HepG2 (cell line): ENCODE data around the gene P3H3. TPM values are rescaled to one million over a fixed set of nuclear protein-coding genes. Genes with fewer than 3 reads are reported as not detected.

Source experiments
- ATAC-seq: fragments of 200-7000 bp; cut with Tn5 transposase; 3 replicates; pipeline ENCODE4 v1.9.1; 2020; ENCODE audit warnings: mild to moderate bottlenecking, moderate library complexity
- BruUV-seq: library from RNA; stranded (reverse); fragments of 400-500 nt; replicated peaks from 2 replicates; lab custom pipeline; 2021; lab: Mats Ljungman, UMichigan
- CTCF ChIA-PET: fragments of 300-600 bp; formaldehyde crosslinking; extraction: SDS; loops from one replicate; lab custom pipeline; 2021; ENCODE audit warnings: low total read pairs, inconsistent platforms, low intra/inter-chr PET ratio; lab: Yijun Ruan, JAX
- POLR2A ChIA-PET: fragments of 350-600 bp; sonication (Branson Sonifier 250); formaldehyde crosslinking; loops from one replicate; lab custom pipeline; 2020; ENCODE audit warnings: antibody characterized with exemption, inconsistent platforms; lab: Yijun Ruan, JAX
- DNase-seq: peaks from one replicate; pipeline ENCODE4 v3.0.0-alpha.2; 2015; ENCODE audit warnings: low spot score
- FAIRE-seq: peaks from 3 replicates; lab custom pipeline; 2011; peaks lifted over from hg19 to GRCh38; lab: Jason Lieb, UNC
- H2AFZ ChIP-seq: one replicate; pipeline ENCODE4 v1.6.1; 2011; ENCODE audit warnings: low read length, inconsistent platforms
- H3K27ac ChIP-seq: fragments of 300-600 bp; 3 replicates; pipeline ENCODE4 v1.8.0; 2011; ENCODE audit warnings: mixed run types, mild to moderate bottlenecking, mixed read lengths, low read length, inconsistent platforms; ENCODE audit not compliant: insufficient read depth; ENCODE audit errors: extremely low read length
- H3K27me3 ChIP-seq, 2 experiments: fragments of 200-600 bp in 1 of 2; 2 replicates in 1 of 2; 3 replicates in 1 of 2; pipeline versions ENCODE4 v1.6.0 to v1.8.0; 2011; ENCODE audit warnings: low read length in 2 of 2, mild to moderate bottlenecking in 2 of 2, moderate library complexity in 2 of 2, inconsistent platforms in 1 of 2; ENCODE audit not compliant: insufficient read depth in 2 of 2, control insufficient read depth in 1 of 2
- H3K36me3 ChIP-seq, 2 experiments: fragments of 200-600 bp in 1 of 2; replicated peaks in 1 of 2; 2 replicates in 1 of 2; 3 replicates in 1 of 2; pipeline versions ENCODE4 v1.5.1 to v1.8.0; 2011; ENCODE audit warnings: low read length in 2 of 2, inconsistent platforms in 1 of 2; ENCODE audit not compliant: insufficient read depth in 2 of 2, control insufficient read depth in 1 of 2
- H3K4me1 ChIP-seq: 2 replicates; pipeline ENCODE4 v1.5.1; 2012; ENCODE audit warnings: low read length, inconsistent platforms; ENCODE audit not compliant: insufficient read depth
- H3K4me2 ChIP-seq: 2 replicates; pipeline ENCODE4 v1.6.0; 2011; ENCODE audit warnings: low read depth, low read length, inconsistent platforms
- H3K4me3 ChIP-seq, 3 experiments: fragments of 200-600 bp in 1 of 3; sonication (generic), shearing (Covaris generic) in 1 of 3; replicated peaks in 1 of 3; 2 replicates each; pipeline ENCODE4 v1.5.1; 2011 to 2016; ENCODE audit warnings: low read length in 3 of 3, inconsistent platforms in 2 of 3, low read depth in 2 of 3, mild to moderate bottlenecking in 2 of 3, control low read depth in 1 of 3, mixed read lengths in 1 of 3; ENCODE audit not compliant: insufficient read depth in 1 of 3
- H3K79me2 ChIP-seq: one replicate; pipeline ENCODE4 v1.6.1; 2011; ENCODE audit warnings: low read length, inconsistent platforms; ENCODE audit not compliant: insufficient read depth
- H3K9ac ChIP-seq: 2 replicates; pipeline ENCODE4 v1.6.0; 2011; ENCODE audit warnings: mild to moderate bottlenecking, low read depth, low read length, inconsistent platforms; ENCODE audit not compliant: insufficient read depth
- H3K9me3 ChIP-seq: 2 replicates; pipeline ENCODE4 v1.5.1; 2012; ENCODE audit warnings: mild to moderate bottlenecking, low read length
- H4K20me1 ChIP-seq: 2 replicates; pipeline ENCODE4 v1.6.0; 2011; ENCODE audit warnings: inconsistent platforms, mild to moderate bottlenecking, low read length, moderate library complexity; ENCODE audit not compliant: insufficient read depth
- AGO2 ChIP-seq: fragments of 200-400 bp; formaldehyde crosslinking; optimal IDR thresholded peaks from 2 replicates; pipeline ENCODE3; 2017; ENCODE audit warnings: mild to moderate bottlenecking, low read depth, low read length, moderate library complexity
- CCAR2 ChIP-seq: fragments of 200-400 bp; formaldehyde crosslinking; optimal IDR thresholded peaks from 2 replicates; pipeline ENCODE3; 2018; ENCODE audit warnings: low read depth, mild to moderate bottlenecking, low read length, moderate library complexity
- DNMT3B ChIP-seq: conservative IDR thresholded peaks from 2 replicates; pipeline ENCODE4 v1.6.1; 2016; ENCODE audit warnings: missing biosample characterization, control low read depth
- ETV5 ChIP-seq: IDR thresholded peaks from 2 replicates; pipeline ENCODE4 v1.6.1; 2018; ENCODE audit warnings: missing biosample characterization, missing genetic modification reagents, inconsistent platforms, borderline replicate concordance
- NR2F1 ChIP-seq, 2 experiments: fragments of 450-650 bp in 1 of 2; formaldehyde crosslinking in 1 of 2; IDR thresholded peaks; 2 replicates each; pipeline versions ENCODE4 v1.5.0 to v1.6.1; 2016 to 2020; ENCODE audit warnings: mild to moderate bottlenecking in 1 of 2, missing compliant biosample characterization in 1 of 2, missing genetic modification reagents in 1 of 2, moderate library complexity in 1 of 2
- POLR2A ChIP-seq, 2 experiments: IDR thresholded peaks; 2 replicates each; pipeline ENCODE4 v1.6.1; 2011; ENCODE audit warnings: low read depth in 2 of 2, low read length in 2 of 2, mild to moderate bottlenecking in 1 of 2, moderate library complexity in 1 of 2; ENCODE audit not compliant: insufficient read depth in 1 of 2
- RBM22 ChIP-seq: fragments of 200-400 bp; formaldehyde crosslinking; optimal IDR thresholded peaks from 2 replicates; pipeline ENCODE3; 2017; ENCODE audit warnings: mild to moderate bottlenecking, low read length, moderate library complexity
- ZNF142 ChIP-seq: sonication (generic); formaldehyde crosslinking; IDR thresholded peaks from 2 replicates; pipeline ENCODE4 v1.4.0; 2020; ENCODE audit warnings: missing genetic modification reagents
- ZNF232 ChIP-seq: sonication (generic); formaldehyde crosslinking; IDR thresholded peaks from 2 replicates; pipeline ENCODE4 v1.4.0; 2020; ENCODE audit warnings: missing genetic modification reagents, borderline replicate concordance
- ZNF468 ChIP-seq: sonication (generic); formaldehyde crosslinking; IDR thresholded peaks from 2 replicates; pipeline ENCODE4 v1.8.0; 2022; ENCODE audit warnings: mild to moderate bottlenecking, moderate library complexity, missing genetic modification reagents
- ZNF850 ChIP-seq: sonication (generic); formaldehyde crosslinking; conservative IDR thresholded peaks from 2 replicates; pipeline ENCODE4 v1.9.0; 2021; ENCODE audit warnings: mild to moderate bottlenecking, missing genetic modification reagents
- WGBS: methylation state at CpG from one replicate; pipeline ENCODE4 v1.1.6; 2017; ENCODE audit warnings: low lambda C conversion rate; 5-methylcytosine and 5-hydroxymethylcytosine counted together
- in situ Hi-C: cut with HindIII; loops from 2 replicates; pipeline ENCODE4 v1.10.0; 2017; ENCODE audit warnings: low pct_unique_long_range_greater_than_20kb; ENCODE audit not compliant: extremely low pct_ligation_motif_present
- intact Hi-C: fragments of 100-400 bp; cut with micrococcal nuclease; formaldehyde crosslinking; loops from one replicate; pipeline ENCODE4 v1.10.0; 2022; ENCODE audit not compliant: unreplicated experiment
- polyA plus RNA-seq, 8 experiments: library from polyadenylated mRNA; depleted of rRNA in 3 of 8; stranded (reverse) in 7 of 8; unstranded in 1 of 8; fragments of >200 nt; fragmentation: Illumina TruSeq in 4 of 8; extraction: Trizol in 4 of 8; gene quantifications; 2 replicates each; pipeline versions ENCODE4 v1.2.1 to v1.2.3, GENCODE V29; 2011 to 2016; ENCODE audit warnings: low read depth in 4 of 8, missing spikeins in 1 of 8, mixed read lengths in 1 of 8; ENCODE audit not compliant: insufficient read depth in 1 of 8
- total RNA-seq, 5 experiments: library from RNA; depleted of rRNA; stranded (reverse); fragments of >200 nt; fragmentation: Illumina TruSeq; extraction: Trizol; gene quantifications; 2 replicates each; pipeline ENCODE4 v1.2.3, GENCODE V29; 2016; ENCODE audit warnings: low read depth in 1 of 5

P3H3 gene
- total and polyA plus RNA-seq, 2 of the 13 experiments (the other 11 are each of a cell fraction or from before 2014, with no cell fraction given) = 20.1 to 20.5 TPM

GRCh38 chr12:6820166-6820565 is 8.0 kb upstream of the P3H3 start:
- WGBS = 70% methylated on average over 2 of the region's 5 CpGs
- Histone ChIP-seq H3K27ac (no peak overlapping the region), H3K9ac (no peak overlapping the region), H3K4me2 (no peak overlapping the region), H4K20me1 (no peaks in the 10 kb centered on the region), H3K27me3 (peaks cover 7 to 34% of the 10 kb centered on the region in 2 experiments; a peak in 4 of 5 replicates), H3K36me3 (no peaks in the 10 kb centered on the region), H3K9me3 (no peaks in the 10 kb centered on the region), H3K4me3 (no peak overlapping the region), H3K4me1 (peaks cover 42% of the 10 kb centered on the region), H3K79me2 (no peaks in the 10 kb centered on the region), H2AFZ (no peak overlapping the region)
- FAIRE-seq (no peak), DNase-seq (no peak), ATAC-seq (peak; percentile 3; the same call in 2 of the 3 replicates)
- ChIA-PET POLR2A (no interaction called here), CTCF (no interaction called here)
- intact Hi-C loops = loop anchor here (10.0 kb wide), 1 partner anchor 205 kb away; no protein-coding TSS in a partner anchor
- in situ Hi-C loops = no loop called here
- peak in 1 of 2 experiments; percentile 27; a peak in 1 of 4 replicates for TF ChIP-seq POLR2A (IDR thresholded peaks at IDR 0.05; ENCODE audit: insufficient read depth in 1 of 2, low read depth in 2 of 2, low read length in 2 of 2)
- TF ChIP-seq AGO2 = no peak
- no TSS peak for BruUV-seq

- WGBS = 6% methylated on average over 23 of the region's 28 CpGs
- Histone ChIP-seq H3K9ac (peak within 1 kb of the TSS; percentile 31; the same call in 1 of the 2 replicates), H3K4me3 (peak within 1 kb of the TSS in 2 of 3 experiments; percentile 45 to 60; a peak in 3 of 6 replicates), H2AFZ (no peak within 1 kb of the TSS), H3K9me3 (no peaks in the 10 kb centered on the region), H3K36me3 (no peaks in the 10 kb centered on the region), H4K20me1 (no peaks in the 10 kb centered on the region), H3K79me2 (no peaks in the 10 kb centered on the region), H3K4me2 (peak within 1 kb of the TSS; percentile 72), H3K27ac (no peak within 1 kb of the TSS), H3K4me1 (peaks cover 42% of the 10 kb centered on the region), H3K27me3 (peaks cover 5 to 29% of the 10 kb centered on the region in 2 experiments; a peak in 4 of 5 replicates)
- CTCF ChIA-PET = no interaction called here
- peak; percentile 32 for ATAC-seq
- in situ Hi-C loops = no loop called here
- DNase-seq = no peak
- no peak for FAIRE-seq
- BruUV-seq = no TSS peak
- intact Hi-C loops = loop anchor here (10.0 kb wide), 1 partner anchor 207 kb away; no protein-coding TSS in a partner anchor
- POLR2A ChIA-PET = interaction anchor here (0.8 to 2.0 kb wide), 3 partner anchors 8 to 69 kb away, joined by 3 to 13 read pairs (median 4); partner anchors contain the start of gene MLF2
- TF ChIP-seq CCAR2 = no peak
- TF ChIP-seq ZNF142 (CRISPR knock-in tag) = no peak
- TF ChIP-seq DNMT3B (CRISPR knock-in tag) = no peak
- TF ChIP-seq RBM22 = peak; percentile 83
- no peak for TF ChIP-seq ZNF468 (CRISPR knock-in tag)
- TF ChIP-seq ZNF850 (CRISPR knock-in tag) = no peak
- no peak for TF ChIP-seq NR2F1 (CRISPR knock-in tag; IDR thresholded peaks at IDR 0.05)
- no peak for TF ChIP-seq ZNF232 (CRISPR knock-in tag)
- no peak for TF ChIP-seq ETV5
Measured at GRCh38 chr12:6821591-6822425, 6.4 kb upstream of the P3H3 start, which contains the start of gene GPR162. GPR162 (plus strand) TSS chr12:6821821; CDS start chr12:6823899, 2,078 bp downstream.
